K562 (cell line): ENCODE data around the gene PSMC6. TPM values are rescaled to one million over a fixed set of nuclear protein-coding genes. Genes with fewer than 3 reads are reported as not detected.
A peak's percentile ranks its signal among the peaks of the same experiment; 100 is the strongest.

ENCODE experiments used
- E2F1 ChIP-seq: sonication (generic); formaldehyde crosslinking; IDR thresholded peaks from 2 replicates; pipeline ENCODE4 v1.8.1; 2023; ENCODE audit warnings: mild to moderate bottlenecking, missing genetic modification reagents, moderate library complexity
- NFIC ChIP-seq: fragments of 450-650 bp; IDR thresholded peaks from 2 replicates; pipeline ENCODE4 v1.6.1; 2017; ENCODE audit warnings: mild to moderate bottlenecking, inconsistent platforms
- NFIX ChIP-seq: fragments of 250-450 bp; sonication (Bioruptor Pico); IDR thresholded peaks from 2 replicates; pipeline ENCODE4 v1.4.0; 2020; ENCODE audit warnings: low read depth, mild to moderate bottlenecking, moderate library complexity
- NR2C1 ChIP-seq, 2 experiments: fragments of 450-650 bp; IDR thresholded peaks; 2 replicates each; pipeline ENCODE4 v1.6.1; 2017; ENCODE audit warnings: mild to moderate bottlenecking in 2 of 2, antibody characterized with exemption in 1 of 2, inconsistent platforms in 1 of 2, missing compliant biosample characterization in 1 of 2, missing genetic modification characterization in 1 of 2
- NRF1 ChIP-seq, 2 experiments: fragments of 450-650 bp; IDR thresholded peaks in 1 of 2; conservative IDR thresholded peaks in 1 of 2; 2 replicates each; pipeline ENCODE4 v1.6.1; 2014; ENCODE audit warnings: mild to moderate bottlenecking in 2 of 2
- POLR2H ChIP-seq: IDR thresholded peaks from 2 replicates; pipeline ENCODE4 v1.6.1; 2016; ENCODE audit warnings: missing genetic modification characterization, low read depth, mild to moderate bottlenecking, control low read depth, missing compliant biosample characterization, moderate library complexity
- SOX6 ChIP-seq: fragments of 450-650 bp; IDR thresholded peaks from 2 replicates; pipeline ENCODE4 v1.6.1; 2014; ENCODE audit warnings: mild to moderate bottlenecking
- TRIM24 ChIP-seq, 2 experiments: fragments of 450-650 bp; IDR thresholded peaks; 2 replicates each; pipeline ENCODE4 v1.6.1; 2016
- XRCC5 ChIP-seq: fragments of 200-400 bp; formaldehyde crosslinking; IDR thresholded peaks from 2 replicates; pipeline ENCODE4 v1.6.1; 2017; ENCODE audit warnings: low read depth, mild to moderate bottlenecking, low read length
- ZNF316 ChIP-seq: fragments of 450-650 bp; IDR thresholded peaks from 2 replicates; pipeline ENCODE4 v1.6.1; 2016
- ZNF764 ChIP-seq: fragments of 250-450 bp; sonication (Bioruptor Pico); IDR thresholded peaks from 2 replicates; pipeline ENCODE4 v1.4.0; 2020; ENCODE audit warnings: low read depth, mild to moderate bottlenecking, moderate library complexity
- polyA plus RNA-seq, 8 experiments: library from polyadenylated mRNA; depleted of rRNA in 4 of 8; stranded (reverse) in 5 of 8; unstranded in 3 of 8; fragments of >200 nt; fragmentation: Nextera tagmentation in 2 of 8; fragmentation: Illumina TruSeq in 1 of 8; extraction: Ambion mirVana in 2 of 8; extraction: Trizol in 1 of 8; gene quantifications; 2 replicates each; pipeline versions ENCODE4 v1.2.1 to v1.2.3, GENCODE V29; 2011 to 2014; ENCODE audit warnings: inconsistent platforms in 1 of 8, missing spikeins in 1 of 8
- total RNA-seq, 7 experiments: library from RNA; depleted of rRNA in 6 of 7; stranded (reverse); fragments of >200 nt in 6 of 7; fragmentation: Illumina TruSeq in 2 of 7; extraction: Trizol in 2 of 7; gene quantifications; 2 replicates each; pipeline versions ENCODE4 v1.2.1 to v1.2.3, GENCODE V29; 2011 to 2021; ENCODE audit warnings: low replicate concordance in 1 of 7
- TF ChIP-seq, protein P1 (sequence below): fragments of 450-650 bp; IDR thresholded peaks from 2 replicates; pipeline ENCODE4 v1.7.0; 2016; ENCODE audit warnings: borderline replicate concordance
- TF ChIP-seq, protein P2 (sequence below): fragments of 450-650 bp; IDR thresholded peaks from 2 replicates; pipeline ENCODE4 v1.6.1; 2017; ENCODE audit warnings: antibody characterized with exemption
- TF ChIP-seq, protein P3 (sequence below): fragments of 450-650 bp; formaldehyde crosslinking; IDR thresholded peaks from 2 replicates; pipeline ENCODE4 v1.4.0; 2020; ENCODE audit warnings: mild to moderate bottlenecking, mixed read lengths
- TF ChIP-seq, protein P4 (sequence below), 2 experiments: fragments of 150-350 bp in 1 of 2; IDR thresholded peaks; 2 replicates each; pipeline ENCODE4 v1.6.1; 2012 to 2016; ENCODE audit warnings: low read depth in 2 of 2, low read length in 2 of 2, mild to moderate bottlenecking in 1 of 2, moderate library complexity in 1 of 2

PSMC6 gene
- total and polyA plus RNA-seq, 9 of the 15 experiments (the other 6 are each of a cell fraction or from before 2014, with no cell fraction given) = 91.4 to 224 (median 182) TPM

- no peak for TF ChIP-seq NR2C1 (IDR thresholded peaks at IDR 0.05)
- TF ChIP-seq NR2C1 (tag; IDR thresholded peaks at IDR 0.05) = no peak
- TF ChIP-seq XRCC5 = no peak
- TF ChIP-seq E2F1 = no peak
- TF ChIP-seq ZNF764 = no peak
- TF ChIP-seq, protein P1, sequence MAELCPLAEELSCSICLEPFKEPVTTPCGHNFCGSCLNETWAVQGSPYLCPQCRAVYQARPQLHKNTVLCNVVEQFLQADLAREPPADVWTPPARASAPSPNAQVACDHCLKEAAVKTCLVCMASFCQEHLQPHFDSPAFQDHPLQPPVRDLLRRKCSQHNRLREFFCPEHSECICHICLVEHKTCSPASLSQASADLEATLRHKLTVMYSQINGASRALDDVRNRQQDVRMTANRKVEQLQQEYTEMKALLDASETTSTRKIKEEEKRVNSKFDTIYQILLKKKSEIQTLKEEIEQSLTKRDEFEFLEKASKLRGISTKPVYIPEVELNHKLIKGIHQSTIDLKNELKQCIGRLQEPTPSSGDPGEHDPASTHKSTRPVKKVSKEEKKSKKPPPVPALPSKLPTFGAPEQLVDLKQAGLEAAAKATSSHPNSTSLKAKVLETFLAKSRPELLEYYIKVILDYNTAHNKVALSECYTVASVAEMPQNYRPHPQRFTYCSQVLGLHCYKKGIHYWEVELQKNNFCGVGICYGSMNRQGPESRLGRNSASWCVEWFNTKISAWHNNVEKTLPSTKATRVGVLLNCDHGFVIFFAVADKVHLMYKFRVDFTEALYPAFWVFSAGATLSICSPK = no peak
- TF ChIP-seq, protein P2, sequence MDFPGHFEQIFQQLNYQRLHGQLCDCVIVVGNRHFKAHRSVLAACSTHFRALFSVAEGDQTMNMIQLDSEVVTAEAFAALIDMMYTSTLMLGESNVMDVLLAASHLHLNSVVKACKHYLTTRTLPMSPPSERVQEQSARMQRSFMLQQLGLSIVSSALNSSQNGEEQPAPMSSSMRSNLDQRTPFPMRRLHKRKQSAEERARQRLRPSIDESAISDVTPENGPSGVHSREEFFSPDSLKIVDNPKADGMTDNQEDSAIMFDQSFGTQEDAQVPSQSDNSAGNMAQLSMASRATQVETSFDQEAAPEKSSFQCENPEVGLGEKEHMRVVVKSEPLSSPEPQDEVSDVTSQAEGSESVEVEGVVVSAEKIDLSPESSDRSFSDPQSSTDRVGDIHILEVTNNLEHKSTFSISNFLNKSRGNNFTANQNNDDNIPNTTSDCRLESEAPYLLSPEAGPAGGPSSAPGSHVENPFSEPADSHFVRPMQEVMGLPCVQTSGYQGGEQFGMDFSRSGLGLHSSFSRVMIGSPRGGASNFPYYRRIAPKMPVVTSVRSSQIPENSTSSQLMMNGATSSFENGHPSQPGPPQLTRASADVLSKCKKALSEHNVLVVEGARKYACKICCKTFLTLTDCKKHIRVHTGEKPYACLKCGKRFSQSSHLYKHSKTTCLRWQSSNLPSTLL = no peak
- no peak for TF ChIP-seq POLR2H (tag)
- TF ChIP-seq, protein P3, sequence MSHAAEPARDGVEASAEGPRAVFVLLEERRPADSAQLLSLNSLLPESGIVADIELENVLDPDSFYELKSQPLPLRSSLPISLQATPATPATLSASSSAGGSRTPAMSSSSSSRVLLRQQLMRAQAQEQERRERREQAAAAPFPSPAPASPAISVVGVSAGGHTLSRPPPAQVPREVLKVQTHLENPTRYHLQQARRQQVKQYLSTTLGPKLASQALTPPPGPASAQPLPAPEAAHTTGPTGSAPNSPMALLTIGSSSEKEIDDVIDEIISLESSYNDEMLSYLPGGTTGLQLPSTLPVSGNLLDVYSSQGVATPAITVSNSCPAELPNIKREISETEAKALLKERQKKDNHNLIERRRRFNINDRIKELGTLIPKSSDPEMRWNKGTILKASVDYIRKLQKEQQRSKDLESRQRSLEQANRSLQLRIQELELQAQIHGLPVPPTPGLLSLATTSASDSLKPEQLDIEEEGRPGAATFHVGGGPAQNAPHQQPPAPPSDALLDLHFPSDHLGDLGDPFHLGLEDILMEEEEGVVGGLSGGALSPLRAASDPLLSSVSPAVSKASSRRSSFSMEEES (CRISPR knock-in tag) = no peak
- TF ChIP-seq TRIM24 (IDR thresholded peaks at IDR 0.05) = no peak
- peak; percentile 11; the same call in 1 of the 2 replicates for TF ChIP-seq SOX6
- TF ChIP-seq, protein P4, sequence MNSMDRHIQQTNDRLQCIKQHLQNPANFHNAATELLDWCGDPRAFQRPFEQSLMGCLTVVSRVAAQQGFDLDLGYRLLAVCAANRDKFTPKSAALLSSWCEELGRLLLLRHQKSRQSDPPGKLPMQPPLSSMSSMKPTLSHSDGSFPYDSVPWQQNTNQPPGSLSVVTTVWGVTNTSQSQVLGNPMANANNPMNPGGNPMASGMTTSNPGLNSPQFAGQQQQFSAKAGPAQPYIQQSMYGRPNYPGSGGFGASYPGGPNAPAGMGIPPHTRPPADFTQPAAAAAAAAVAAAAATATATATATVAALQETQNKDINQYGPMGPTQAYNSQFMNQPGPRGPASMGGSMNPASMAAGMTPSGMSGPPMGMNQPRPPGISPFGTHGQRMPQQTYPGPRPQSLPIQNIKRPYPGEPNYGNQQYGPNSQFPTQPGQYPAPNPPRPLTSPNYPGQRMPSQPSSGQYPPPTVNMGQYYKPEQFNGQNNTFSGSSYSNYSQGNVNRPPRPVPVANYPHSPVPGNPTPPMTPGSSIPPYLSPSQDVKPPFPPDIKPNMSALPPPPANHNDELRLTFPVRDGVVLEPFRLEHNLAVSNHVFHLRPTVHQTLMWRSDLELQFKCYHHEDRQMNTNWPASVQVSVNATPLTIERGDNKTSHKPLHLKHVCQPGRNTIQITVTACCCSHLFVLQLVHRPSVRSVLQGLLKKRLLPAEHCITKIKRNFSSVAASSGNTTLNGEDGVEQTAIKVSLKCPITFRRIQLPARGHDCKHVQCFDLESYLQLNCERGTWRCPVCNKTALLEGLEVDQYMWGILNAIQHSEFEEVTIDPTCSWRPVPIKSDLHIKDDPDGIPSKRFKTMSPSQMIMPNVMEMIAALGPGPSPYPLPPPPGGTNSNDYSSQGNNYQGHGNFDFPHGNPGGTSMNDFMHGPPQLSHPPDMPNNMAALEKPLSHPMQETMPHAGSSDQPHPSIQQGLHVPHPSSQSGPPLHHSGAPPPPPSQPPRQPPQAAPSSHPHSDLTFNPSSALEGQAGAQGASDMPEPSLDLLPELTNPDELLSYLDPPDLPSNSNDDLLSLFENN (IDR thresholded peaks at IDR 0.05; ENCODE audit: low read depth in 2 of 2, low read length in 2 of 2) = no peak
- TF ChIP-seq NFIC = peak; percentile 98
- no peak for TF ChIP-seq ZNF316
- TF ChIP-seq NRF1 (conservative IDR thresholded peaks at IDR 0.05 in 1 of 2, IDR thresholded peaks at IDR 0.05 in 1 of 2) = no peak
- TF ChIP-seq NFIX (CRISPR knock-in tag) = peak; percentile 97
Observed at GRCh38 chr14:52738409-52738808, 31.4 kb downstream of the PSMC6 start (continued).
